ENCODE results near the gene DDX52.

The DDX52 gene

GRCh38 chr17:37671028-37671823 is 28.0 kb upstream of the DDX52 start:
- TF ChIP-seq CTCF (IDR thresholded peaks at IDR 0.05), result no peak
- Histone ChIP-seq H3K9me3 (ENCODE audit: control insufficient read depth, low read length) (no peaks in the 10 kb centered on the region), H3K79me2 (no peaks in the 10 kb centered on the region), H3K36me3 (ENCODE audit: control insufficient read depth, insufficient read depth, low read length) (no peaks in the 10 kb centered on the region), H3K4me3 (ENCODE audit: low read depth, low read length) (no peak overlapping the region), H3K27ac (no peak overlapping the region), H3K4me1 (no peaks in the 10 kb centered on the region), H3K9ac (no peak overlapping the region), H3K27me3 (ENCODE audit: control insufficient read depth, insufficient read depth, low read length) (no peaks in the 10 kb centered on the region), H2AFZ (no peak overlapping the region), H3K4me2 (ENCODE audit: low read length) (no peak overlapping the region)

GRCh38 chr17:37667039-37667438 is 23.8 kb upstream of the DDX52 start:
- Histone ChIP-seq H3K36me3 (ENCODE audit: control insufficient read depth, insufficient read depth, low read length) (no peaks in the 10 kb centered on the region), H3K4me2 (ENCODE audit: low read length) (no peak overlapping the region), H3K4me3 (ENCODE audit: low read depth, low read length) (no peak overlapping the region), H2AFZ (no peak overlapping the region), H3K27me3 (ENCODE audit: control insufficient read depth, insufficient read depth, low read length) (no peaks in the 10 kb centered on the region), H3K4me1 (no peaks in the 10 kb centered on the region), H3K9ac (no peak overlapping the region), H3K9me3 (ENCODE audit: control insufficient read depth, low read length) (no peaks in the 10 kb centered on the region), H3K79me2 (no peaks in the 10 kb centered on the region), H3K27ac (no peak overlapping the region)
- no peak for TF ChIP-seq CTCF (IDR thresholded peaks at IDR 0.05)

GRCh38 chr17:37664214-37664613 is 21.0 kb upstream of the DDX52 start:
- TF ChIP-seq CTCF (IDR thresholded peaks at IDR 0.05), result no peak

GRCh38 chr17:37662353-37662752 is 19.1 kb upstream of the DDX52 start:
- TF ChIP-seq CTCF (IDR thresholded peaks at IDR 0.05), result no peak
- Histone ChIP-seq H3K4me1 (no peaks in the 10 kb centered on the region), H3K79me2 (no peaks in the 10 kb centered on the region), H3K36me3 (ENCODE audit: control insufficient read depth, insufficient read depth, low read length) (no peaks in the 10 kb centered on the region), H3K4me2 (ENCODE audit: low read length) (no peak overlapping the region), H3K4me3 (ENCODE audit: low read depth, low read length) (no peak overlapping the region), H3K27ac (no peak overlapping the region), H3K9ac (no peak overlapping the region), H2AFZ (no peak overlapping the region), H3K9me3 (ENCODE audit: control insufficient read depth, low read length) (no peaks in the 10 kb centered on the region), H3K27me3 (ENCODE audit: control insufficient read depth, insufficient read depth, low read length) (no peaks in the 10 kb centered on the region)

More at GRCh38 chr17:37664214-37664613, 21.0 kb upstream of the DDX52 start:
- no peaks in the 10 kb centered on the region for H3K9me3 ChIP-seq (ENCODE audit: control insufficient read depth, low read length)
- H3K79me2 ChIP-seq, result no peaks in the 10 kb centered on the region
- H3K4me3 ChIP-seq (ENCODE audit: low read depth, low read length), result no peak overlapping the region
- no peak overlapping the region for H2AFZ ChIP-seq
- no peak overlapping the region for H3K9ac ChIP-seq
- H3K4me2 ChIP-seq (ENCODE audit: low read length), result no peak overlapping the region
- H3K4me1 ChIP-seq, result no peaks in the 10 kb centered on the region
- H3K27me3 ChIP-seq (ENCODE audit: control insufficient read depth, insufficient read depth, low read length), result no peaks in the 10 kb centered on the region
- no peaks in the 10 kb centered on the region for H3K36me3 ChIP-seq (ENCODE audit: control insufficient read depth, insufficient read depth, low read length)
- no peak overlapping the region for H3K27ac ChIP-seq

Data from parathyroid adenoma (tissue), 2 donors.